GM19455 (cell line): Measurements from ENCODE around the gene MYO7A.

Experiments used
- ATAC-seq: cut with Tn5 transposase; IDR thresholded peaks from one replicate; pipeline ENCODE4 v1.9.1; 2021; ENCODE audit not compliant: unreplicated experiment

Gene MYO7A

DNA sequence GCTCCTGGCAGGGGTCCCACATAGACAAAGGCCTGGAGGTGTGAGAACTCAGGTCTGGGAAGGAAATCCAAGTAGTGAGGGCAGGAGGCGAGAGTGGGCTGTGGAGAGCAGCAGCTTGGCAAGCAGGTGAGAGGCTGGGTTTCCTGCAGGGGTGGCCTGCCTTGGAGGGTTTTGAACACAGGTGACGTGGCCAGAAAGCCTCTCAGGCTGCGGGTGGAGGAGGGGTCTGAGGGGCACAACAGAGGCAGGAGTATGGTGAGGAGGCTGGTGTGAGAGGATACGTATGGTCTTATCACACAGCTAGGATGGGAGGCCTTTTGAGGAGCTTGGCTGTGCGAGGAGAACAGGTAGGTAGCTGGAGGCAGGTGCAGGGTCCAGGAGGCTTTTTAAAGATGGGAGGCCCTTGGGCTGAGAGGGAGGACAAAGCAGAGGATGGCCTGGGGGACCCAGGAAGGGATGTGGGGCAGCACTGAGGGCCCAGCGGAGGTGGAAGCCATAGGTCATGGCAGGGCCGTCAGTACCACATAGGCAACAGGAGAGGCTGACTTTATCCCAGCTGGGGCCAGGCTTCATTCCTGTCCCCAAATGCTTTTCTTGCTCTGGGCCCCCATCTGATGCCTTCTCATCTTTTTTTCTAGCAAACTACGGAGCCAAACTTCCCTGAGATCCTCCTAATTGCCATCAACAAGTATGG, 84.4 kb downstream of the MYO7A start:
- ATAC-seq, result no peak

DNA sequence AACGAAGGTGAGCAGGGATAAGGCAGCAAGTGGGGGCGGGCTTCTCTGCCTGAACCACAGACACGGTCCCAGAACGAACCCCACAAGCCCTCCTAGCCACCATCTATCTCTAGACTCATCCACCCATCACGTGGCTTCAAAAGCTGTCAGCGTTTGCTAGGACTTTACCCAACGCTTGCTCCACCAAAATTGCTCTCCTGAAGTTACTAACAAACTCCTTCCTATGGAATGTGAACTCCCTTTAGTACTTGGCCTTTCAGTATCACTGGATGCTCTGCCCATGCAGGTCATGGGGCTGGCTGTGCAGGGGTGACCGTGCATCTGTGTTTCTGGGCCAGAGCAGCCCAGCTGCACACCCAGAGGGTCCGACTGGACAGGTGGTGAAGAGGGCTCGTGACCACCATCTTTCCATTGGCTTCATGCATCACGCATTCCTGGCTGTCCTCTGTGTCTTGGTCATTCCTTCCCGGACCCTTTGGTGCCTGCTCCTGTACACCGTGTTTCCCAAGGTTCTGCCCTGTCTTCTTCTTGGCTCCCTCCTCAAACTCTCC, 85.1 kb downstream of the MYO7A start:
- no peak for ATAC-seq

DNA sequence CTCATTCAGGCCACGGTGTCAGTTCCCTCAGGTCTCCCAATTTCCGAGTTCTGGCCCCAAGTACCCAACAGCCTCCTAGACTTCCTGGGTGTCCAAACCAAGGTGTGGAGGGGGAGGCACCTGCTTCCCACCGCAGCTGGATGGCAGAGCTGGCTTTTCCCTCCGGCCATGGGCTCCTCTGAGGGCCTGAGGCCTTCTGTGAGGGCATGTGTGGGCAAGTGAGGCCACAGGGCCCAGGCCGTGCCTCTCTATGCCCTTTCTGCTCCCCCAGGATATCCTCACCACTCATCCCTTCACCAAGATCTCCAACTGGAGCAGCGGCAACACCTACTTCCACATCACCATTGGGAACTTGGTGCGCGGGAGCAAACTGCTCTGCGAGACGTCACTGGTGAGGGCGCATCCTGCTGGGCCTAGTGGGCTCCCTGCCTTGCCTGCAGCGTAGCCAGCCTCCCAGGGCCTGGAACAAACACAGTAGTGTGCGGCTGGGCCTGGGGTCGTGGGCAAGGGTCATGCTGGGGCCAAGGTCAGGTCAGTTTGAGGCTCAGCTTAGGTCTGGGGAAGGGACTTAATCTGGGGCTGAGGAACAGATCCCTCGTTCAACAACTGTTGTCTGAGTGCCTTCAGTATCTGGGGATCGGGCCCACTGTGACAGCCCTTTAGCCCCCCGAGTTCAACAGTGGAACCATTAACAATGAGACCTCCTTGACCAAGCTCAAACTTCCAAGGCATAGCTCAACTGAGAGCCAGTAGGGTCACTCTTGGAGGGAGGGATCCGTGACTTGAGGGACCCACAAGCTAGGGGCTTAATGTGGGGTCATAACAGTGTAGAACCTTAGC, 85.8 kb downstream of the MYO7A start:
- no peak for ATAC-seq

DNA sequence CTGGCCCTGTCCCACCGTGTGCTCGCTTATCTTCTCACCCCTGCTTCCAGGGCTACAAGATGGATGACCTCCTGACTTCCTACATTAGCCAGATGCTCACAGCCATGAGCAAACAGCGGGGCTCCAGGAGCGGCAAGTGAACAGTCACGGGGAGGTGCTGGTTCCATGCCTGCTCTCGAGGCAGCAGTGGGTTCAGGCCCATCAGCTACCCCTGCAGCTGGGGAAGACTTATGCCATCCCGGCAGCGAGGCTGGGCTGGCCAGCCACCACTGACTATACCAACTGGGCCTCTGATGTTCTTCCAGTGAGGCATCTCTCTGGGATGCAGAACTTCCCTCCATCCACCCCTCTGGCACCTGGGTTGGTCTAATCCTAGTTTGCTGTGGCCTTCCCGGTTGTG, 86.5 kb downstream of the MYO7A start:
- ATAC-seq, result no peak

DNA sequence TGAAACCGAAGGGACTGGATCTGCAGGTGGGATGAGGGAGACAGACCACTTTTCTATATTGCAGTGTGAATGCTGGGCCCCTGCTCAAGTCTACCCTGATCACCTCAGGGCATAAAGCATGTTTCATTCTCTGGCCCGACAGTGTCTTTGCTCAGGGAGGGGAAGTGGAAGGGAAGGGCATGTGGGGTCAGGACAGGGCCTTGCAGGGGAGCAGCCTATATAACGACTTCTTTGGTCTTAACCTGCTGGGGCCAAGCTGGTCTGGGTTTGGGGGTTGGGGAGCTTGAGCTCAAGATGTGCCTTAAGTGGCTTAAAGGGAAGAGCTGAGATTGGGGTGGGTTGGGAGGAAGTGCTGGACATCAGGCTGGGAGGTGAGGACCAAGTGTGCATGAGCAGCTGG, 87.1 kb downstream of the MYO7A start:
- ATAC-seq, result no peak

DNA sequence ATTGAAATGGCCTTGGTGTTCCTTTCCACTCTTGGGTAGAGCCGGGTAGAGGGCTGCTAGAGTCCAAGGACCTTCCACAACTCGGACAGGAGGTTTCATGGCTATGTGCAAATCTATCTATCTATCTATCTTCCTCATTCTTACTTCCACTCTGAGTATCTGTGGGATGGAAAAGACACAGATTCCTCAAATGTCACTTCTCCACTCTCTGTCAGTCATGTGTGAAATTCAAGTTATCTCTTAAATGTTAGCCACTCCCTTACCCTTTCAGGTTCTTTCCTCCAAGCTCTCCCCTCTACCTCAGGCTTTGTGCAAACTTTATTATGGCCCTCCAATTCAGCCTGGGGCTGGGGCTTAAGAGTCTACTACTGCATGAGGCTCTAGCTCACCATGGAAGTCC, 89.1 kb downstream of the MYO7A start:
- no peak for ATAC-seq

DNA sequence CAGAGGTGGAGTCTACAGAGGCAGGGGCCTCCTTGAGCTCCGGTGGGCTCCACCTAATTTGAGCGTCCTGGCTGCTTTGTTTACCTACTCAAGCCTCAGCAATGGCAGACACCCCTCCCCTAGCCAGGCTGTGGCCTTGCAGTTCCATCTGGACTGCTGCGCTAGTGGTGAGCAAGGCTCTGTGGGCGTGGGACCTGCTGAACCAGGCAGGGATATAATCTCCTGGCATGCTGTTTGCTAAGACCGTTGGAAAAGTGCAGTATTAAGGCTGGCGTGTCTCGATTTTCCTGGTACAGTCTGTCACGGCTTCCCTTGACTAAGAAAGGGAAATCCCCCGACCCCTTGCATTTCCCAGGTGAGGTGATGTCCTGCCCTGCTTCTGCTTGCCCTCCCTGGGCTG, 95.8 kb downstream of the MYO7A start:
- no peak for ATAC-seq

DNA sequence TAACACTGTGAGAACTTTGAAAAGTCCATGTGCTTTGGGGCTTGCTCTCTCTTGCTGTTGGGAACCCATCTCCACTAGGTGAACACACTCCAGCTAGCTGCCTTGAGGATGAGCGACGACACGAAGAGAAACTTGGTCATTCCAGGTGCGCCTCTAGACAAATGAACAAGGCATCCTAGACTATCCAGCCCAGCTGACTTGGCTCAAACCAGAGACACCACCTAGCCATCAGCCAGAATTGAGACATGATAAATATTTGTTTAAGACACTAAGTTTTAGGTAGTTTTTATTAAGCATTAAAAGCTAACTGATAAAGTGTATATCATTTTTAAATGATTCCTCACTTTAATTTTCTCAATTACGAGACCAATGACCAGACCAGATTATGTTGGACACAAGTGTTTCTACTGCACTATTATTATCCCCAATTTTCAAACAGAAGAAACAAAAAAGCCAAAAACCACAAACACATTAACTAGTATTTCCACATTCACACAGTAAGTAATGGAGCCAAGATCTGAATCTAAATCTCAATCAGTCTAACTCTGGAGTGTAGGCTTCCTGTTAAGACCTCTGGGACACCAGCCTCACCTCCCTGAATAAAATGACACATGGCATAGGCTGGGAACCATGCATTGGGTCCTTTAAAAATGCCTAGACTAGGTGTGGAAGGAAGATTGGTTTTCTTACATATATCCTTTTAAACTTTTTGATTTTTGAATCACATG, 103.0 kb downstream of the MYO7A start:
- ATAC-seq, result no peak

DNA sequence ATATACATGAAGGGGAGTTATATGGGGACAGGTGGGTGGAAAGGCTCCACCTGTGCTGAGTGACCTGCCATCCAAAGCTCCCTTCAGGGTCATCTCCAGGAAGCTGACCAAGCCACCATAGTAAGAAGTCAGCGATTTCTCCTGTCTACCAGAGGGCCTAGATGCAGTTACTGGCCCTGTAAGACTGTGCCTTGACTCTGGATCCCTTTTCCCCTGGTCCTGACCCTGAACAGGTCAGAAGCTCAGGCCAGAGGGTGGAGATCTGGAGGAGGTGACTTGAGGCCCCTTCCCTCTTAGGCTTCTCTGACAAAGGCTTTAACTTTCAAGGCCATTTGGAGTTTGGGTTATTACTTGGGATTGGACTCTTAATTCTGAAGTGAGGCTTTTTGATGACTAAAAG, 103.8 kb downstream of the MYO7A start:
- ATAC-seq, result no peak

DNA sequence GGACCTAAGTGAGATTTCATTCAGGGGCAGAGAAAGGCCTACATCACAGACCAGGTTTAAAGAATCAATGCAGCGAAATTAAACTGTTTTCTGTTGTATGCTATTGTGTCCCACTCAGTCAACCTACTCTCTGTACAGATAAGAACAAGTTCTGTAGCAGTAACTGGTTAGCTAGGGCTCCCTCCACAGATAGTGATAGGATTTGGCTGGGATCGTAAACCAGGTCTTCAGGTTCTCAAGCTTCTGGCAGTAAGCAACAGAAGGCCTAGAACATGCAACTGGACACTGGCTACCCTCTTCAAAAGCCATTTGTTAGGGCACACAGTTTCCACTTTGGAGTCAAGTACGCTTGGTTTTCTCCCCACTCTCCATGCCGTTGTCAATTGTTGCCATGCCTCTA, 104.2 kb downstream of the MYO7A start:
- no peak for ATAC-seq

DNA sequence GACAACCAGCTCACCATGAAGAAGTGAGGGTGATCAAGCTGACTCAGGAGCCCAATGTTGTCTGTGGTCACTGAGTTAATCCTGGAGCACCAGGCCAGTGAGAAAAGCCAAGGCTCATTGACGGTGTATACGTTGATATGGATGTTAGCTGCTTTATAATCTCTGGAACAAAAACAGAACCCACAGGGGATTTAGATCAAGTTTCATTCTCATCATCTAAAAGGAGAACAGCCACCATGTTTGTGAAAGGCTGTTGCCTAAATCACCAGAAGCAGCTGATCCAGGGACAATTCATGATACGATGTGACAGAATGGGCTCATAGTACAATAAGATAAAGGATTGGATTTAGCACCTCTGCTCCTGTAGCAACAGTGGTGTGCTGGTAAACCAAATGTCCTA, 105.0 kb downstream of the MYO7A start:
- ATAC-seq, result no peak

DNA sequence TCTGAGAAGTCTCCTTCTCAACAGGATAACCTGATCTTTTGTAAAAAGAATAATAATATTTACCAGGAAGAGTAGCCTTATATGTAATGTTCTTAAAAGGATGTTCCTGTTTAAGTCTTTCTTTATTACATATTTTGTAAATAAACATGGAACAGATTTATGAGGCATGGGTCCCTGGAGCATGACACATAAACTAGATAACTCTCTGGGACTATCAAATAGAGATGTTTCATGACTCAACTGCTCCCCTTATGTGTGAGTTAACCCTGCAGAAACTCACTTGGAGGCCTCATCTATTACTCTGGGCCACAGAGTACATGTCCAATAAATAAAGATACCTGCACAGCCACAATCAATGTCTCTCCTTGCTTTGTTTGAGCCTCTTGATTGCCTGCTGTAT, 108.9 kb downstream of the MYO7A start:
- no peak for ATAC-seq

DNA sequence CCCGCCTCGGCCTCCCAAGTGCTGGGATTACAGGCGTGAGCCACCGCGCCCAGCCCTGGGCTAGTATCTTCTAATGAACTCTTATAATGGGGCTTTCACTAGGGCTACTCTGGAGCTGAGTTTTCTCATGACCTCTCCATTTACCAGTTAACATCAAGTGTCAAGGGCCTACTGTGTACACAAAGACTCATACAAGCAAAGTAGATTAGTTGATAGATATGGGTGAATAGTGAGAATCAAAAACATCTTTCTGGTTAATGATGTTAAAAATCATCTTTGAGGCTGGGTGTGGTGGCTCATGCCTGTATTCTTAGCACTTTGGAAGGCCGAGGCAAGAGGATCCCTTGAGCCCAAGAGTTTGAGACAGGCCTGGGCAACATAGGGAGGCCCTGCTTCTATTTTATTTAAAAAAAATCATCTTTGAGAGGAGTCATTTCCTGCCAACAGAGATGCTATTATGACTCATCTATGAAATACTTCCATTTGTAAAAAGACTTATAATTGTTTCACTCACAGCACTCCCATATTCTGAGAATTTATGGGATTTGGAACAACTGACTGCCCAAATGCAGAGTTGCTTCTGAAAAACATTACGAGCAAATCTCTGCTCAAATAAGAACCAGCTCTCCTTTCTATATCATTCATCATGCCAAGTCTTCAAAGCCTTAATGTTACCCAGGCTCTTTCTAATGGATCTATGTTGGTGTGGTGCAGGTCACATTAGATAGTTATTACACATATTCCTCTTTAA, 116.4 kb downstream of the MYO7A start:
- ATAC-seq, result no peak

DNA sequence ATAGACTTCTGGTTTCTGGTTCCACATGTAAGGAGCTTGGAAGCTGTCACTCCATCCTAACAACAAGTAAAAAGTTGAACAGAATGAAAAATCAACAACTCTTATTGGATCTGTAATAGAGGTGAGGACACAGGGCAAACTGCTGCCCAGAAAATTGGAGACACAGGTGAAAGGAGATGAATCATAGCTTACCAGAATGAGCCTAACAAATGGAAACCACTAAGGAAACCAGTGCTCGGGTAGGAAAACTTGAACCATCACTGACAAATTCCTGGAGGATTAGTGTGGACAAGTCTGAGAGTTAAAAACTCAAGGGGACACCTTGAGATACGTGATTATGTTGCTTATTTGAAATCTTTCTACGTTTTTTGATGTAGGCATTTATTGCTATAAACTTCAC, 121.4 kb downstream of the MYO7A start:
- no peak for ATAC-seq

DNA sequence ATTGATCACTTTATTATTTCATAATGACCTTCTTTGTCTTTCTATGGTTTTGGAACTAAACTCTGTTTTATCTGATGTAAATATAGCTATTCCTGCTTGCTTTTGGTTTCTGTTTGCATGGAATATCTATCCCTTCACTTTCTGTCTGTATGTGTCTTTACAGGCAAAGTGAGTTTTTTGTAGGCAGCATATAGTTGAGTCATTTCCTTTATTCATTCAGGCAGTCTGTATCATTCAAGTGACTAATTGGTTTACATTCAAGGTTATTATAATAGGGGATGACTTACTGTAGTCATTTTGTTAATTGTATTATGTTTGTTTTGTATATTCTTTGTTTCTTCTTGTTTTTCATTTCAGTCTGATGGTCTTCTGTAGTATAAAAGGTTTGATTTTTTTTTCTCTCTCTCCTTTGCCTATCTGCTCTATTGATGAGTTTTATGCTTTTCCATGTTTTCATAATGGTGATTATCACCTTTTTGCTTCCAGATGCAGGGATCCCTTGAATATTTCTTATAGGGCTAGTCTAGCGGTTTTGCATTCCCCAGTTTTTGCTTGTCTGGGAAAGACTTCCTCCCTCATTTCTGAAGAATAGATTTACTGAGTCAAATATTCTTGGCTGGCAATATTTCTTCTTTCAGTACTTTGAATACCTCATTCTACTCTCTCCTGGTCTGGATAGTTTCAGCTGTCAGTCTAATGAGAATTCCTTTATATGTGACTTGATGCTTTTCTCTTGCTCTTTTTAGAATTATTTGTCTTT, 123.0 kb downstream of the MYO7A start:
- ATAC-seq, result no peak

DNA sequence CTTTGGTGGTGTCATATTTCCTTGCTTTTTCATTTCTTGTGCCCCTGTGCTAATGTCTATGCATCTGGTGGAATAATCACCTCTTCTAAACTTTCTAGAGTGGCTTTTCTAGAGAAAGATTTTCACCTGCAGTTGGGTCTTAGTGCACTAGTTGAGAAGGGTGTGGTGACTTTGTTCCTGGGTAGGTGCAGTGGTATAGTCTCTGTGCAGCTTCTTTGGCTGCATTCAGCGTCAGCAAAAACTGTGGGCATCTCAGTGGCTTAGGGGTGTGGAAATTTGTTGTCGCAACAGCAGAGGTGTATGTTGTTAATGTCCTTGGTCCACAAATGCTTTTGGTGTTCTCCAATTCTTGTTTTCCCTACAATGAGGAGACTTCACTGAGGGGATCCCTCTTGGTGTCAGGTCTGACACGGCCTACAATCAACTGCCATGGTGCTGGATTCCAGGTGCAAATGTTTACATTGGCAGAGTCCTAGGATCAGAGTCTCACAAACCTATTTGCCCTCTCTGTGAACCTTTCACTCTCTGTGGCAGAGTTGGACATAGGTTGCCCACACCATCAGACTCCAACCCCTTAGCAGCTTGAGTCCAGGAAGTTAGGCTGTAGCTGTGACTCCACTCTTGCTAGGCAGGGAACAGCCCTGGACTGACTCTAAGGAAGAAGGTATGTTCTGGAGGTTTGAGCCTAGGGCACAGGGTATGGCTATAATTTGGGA, 124.7 kb downstream of the MYO7A start:
- no peak for ATAC-seq

DNA sequence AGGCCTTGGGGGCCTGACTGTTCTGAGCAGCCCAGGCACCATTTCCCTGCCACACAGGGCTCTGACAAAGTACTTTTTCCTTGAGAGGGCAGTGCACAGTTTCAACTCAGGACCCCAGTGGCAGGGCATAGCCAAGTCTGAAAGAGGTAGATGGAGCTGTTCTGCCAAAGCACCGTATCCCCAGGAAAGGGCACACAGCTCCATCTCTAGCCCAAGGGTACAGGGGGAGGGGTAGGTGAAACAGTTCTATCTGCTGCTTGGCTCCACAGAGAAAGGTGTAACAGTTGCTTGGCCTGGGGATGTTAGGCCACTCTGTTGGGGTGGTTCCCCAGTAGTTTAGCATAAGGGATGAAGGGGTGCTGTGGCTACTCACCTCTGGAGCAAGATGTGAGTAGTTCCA, 125.6 kb downstream of the MYO7A start:
- ATAC-seq, result no peak

DNA sequence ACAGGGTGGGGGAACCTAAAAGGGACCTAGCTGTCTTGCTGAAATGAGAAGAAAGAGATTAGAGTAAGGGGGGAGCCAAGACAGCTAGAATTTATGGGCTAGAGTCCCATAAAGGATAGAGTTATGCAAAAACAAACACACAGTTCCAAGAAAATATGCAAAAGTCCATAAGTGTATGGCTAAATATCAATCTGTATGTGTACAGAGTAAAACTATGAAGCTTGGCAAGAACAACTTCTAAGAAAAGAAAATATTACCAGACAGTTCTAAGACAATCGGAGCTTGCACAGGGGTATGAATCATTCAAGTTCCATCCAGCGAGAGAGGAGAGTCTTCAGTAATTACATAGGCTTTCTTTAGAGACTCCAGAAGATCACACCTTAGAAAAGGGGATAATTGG, 131.6 kb downstream of the MYO7A start:
- ATAC-seq, result no peak

DNA sequence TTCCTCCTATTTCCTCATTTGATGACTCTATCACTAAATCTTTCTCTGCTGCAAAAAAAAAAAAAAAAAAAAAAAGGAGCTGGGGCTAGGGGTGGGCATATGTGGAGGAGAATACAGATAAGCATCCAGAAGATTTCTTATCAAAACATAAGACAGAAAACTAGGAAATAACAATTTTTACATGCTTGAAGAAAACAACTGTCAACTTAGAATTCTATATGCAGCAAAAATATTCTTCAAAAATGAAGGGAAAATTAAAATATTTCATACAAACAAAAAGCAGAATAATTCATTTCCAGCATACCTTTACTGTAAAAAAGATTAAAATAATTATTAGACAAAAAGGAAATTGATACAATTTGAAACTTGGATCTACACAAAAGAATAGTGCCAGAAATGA, 134.8 kb downstream of the MYO7A start:
- no peak for ATAC-seq
